ENCODE results near the gene DHX36.
A peak's percentile ranks its signal among the peaks of the same experiment; 100 is the strongest.

Gene DHX36

GRCh38 chr3:154275965-154276364 is 48.3 kb downstream of the DHX36 start:
- no peak for DNase-seq

DNA sequence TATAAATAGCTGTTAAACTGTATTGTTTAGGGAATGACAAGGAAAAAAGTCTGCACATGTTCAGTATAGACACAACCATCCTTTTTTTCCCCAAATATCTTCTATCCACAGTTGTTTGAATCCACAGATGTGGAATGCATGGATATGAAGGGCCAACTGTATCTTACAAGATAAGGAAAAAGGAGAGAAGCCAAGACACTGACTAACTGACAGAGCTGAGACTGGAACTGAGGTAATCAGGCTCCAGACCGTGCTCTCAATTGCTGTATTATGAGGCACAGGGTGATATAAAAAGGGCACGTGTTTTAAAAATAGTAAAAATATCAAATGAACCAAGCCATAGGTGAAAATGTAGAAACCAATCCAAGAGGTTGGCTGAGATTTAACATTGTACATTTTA is 49.0 kb downstream of the DHX36 start:
- DNase-seq = no peak

GRCh38 chr3:154274348-154274747 is 49.9 kb downstream of the DHX36 start:
- DNase-seq = no peak

- no peak for DNase-seq
These were observed 50.9 kb downstream of the DHX36 start for GRCh38 chr3:154273381-154273780.

- no peak for DNase-seq
These were observed 69.8 kb downstream of the DHX36 start for GRCh38 chr3:154254527-154254926.

DNA sequence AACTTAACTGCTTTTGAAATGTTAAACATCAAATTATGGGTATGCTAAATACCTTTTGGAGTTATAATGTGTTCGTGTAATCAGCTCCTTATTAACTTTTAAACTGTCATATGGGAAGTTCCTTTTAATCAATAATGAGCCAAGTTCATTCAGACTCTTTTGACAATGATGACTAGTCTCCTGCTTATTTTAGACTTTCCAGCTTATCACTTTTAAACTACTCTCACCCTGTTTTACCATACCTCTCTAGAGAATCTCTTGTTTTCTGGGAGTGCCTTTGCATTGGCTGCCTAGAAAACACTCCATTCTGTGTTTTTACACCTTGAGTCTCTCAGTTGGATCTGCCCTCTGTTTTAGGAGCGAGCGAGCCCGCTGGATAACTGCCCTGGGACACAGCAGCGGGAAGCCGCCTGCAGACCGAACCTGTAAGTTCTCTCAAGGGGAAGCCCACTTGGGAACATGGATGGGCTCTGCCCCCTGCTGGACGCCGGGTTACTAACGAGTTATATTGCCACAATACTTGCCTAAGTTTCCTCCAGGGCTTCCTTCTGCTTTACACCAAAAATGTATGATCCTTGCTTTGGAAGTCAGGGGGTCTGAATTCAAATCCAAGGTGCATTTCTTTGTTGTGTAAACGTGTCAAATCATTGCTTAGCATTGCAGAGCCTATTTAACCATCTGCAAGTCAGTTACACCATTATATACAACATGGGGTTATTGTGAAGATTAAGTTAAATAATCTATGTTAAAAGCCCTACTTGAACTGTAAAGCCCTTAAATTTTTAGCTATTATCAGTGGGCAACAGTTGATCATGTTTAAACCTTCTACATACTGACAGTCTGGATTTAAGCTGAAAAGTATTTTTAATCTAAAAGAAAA is 71.3 kb downstream of the DHX36 start:
- peak; percentile 32 for DNase-seq

GRCh38 chr3:154251610-154252009 is 72.7 kb downstream of the DHX36 start:
- DNase-seq = no peak

DNA sequence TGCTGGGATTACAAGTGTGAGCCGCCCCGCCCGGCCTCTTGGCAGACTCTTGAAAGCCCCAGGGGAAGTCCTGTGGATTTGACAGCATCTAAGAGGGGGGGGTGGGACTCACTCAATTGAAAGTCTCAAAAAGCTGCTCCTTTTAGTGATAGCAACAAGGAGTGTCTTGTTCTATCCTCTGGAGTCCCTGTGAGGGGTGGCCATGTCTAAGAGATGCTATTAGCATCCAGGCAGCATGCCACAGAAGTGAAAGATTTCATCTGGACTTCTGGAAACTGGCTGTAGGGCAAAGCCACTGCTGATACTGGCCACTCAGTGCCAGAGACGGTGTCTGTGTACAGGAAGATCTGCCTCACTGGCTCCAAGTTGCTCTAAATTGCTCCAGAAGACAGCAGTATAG is 74.0 kb downstream of the DHX36 start:
- DNase-seq = no peak

DNA sequence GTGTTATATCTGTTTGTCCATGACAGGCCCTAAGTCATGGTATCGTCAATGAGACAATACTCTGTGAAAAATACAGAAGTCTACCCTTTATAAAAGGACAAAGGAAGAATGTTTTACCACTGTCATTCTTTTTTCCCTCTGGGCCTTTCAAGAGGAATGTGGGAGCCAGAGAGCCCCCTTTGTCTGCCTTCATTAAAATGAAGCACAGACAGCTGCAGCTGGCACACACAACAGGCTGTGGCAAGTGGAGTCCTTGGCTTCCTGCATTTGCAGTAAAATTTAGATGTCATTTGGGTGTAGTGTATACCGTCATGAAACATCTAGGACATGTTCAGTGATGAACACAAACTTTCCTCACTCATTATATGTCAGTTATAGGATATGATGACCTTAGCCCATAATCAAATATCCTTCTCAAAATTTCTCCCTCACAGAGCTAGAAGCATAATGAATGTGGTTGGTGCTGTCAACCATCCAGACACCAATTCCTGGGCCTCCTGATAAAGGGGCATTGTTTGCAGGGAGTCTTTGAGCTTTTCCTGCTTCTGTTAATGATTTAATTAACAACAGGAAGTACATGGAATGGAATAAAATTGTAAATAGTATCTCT is 76.4 kb downstream of the DHX36 start:
- no peak for DNase-seq

GRCh38 chr3:154244644-154245043 is 79.6 kb downstream of the DHX36 start:
- no peak for DNase-seq

DNA sequence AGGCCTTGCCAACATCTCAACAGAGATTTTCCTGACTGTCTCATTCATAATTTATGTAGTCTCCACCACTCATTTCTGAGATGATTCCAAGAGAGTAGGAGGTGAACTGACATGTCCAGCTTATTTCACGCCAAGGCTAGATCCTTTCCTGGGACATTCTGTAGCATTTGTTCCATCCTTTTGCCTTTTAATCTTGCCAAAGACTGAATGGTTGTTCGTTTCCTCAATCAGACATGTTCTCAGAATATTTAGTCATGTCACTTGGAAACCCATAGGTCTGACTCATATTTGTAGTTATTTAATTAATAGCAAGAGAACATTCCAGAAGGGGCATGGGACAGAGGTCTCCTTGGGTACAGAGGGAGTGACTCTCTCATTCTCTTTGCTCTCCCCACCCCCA is 80.9 kb downstream of the DHX36 start:
- DNase-seq = no peak

- no peak for DNase-seq
These were observed 81.5 kb downstream of the DHX36 start for GRCh38 chr3:154242766-154243165.

DNA sequence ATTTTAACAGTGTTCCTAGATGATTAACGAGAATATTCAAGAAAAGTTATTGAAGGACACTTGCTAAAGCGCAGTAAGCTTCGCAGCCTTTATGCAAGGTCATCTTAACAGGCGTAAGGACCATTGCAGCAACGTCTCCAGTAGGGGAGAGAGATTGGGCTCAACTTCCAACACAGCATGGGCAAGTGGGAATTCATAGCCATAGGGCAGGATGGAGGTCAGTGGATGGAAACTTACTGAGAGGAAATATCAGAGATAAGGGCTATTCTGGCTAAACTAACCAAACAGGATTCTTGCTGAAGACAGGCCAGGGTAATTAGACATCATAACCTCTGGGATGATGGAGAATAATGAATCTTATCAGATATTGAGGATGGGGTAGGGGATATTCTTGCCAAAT is 82.8 kb downstream of the DHX36 start:
- DNase-seq = no peak

DNA sequence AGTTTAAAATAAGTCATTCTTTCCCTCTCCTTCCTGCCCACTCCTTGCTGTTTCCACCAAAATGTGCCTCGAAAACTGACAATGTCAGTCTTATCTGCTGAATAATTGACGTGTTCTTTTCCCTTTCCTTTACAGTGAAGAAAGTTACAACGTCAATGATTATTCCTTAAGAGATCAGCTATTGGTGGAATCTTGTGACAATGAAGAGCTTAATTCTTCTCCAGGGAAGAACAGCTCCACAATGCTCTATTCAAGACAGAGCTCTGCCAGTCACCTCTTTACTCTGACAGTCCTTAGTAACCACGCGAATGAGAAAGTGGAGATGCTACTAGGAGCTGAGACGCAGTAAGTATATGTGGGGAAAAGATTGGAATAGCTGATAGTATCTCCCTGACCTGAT is 84.1 kb downstream of the DHX36 start:
- no peak for DNase-seq

- no peak for DNase-seq
These were observed 88.0 kb downstream of the DHX36 start for GRCh38 chr3:154236331-154236730.

- no peak for DNase-seq
These were observed 89.0 kb downstream of the DHX36 start for GRCh38 chr3:154235330-154235729.

- no peak for DNase-seq
These were observed 95.1 kb downstream of the DHX36 start for GRCh38 chr3:154229217-154229590.

- no peak for DNase-seq
These were observed 95.6 kb downstream of the DHX36 start for GRCh38 chr3:154228561-154229216.

GRCh38 chr3:154227531-154227930 is 96.8 kb downstream of the DHX36 start:
- DNase-seq = no peak

- no peak for DNase-seq
These were observed 98.8 kb downstream of the DHX36 start for GRCh38 chr3:154225536-154225935.

- DNase-seq = no peak
These were observed 99.4 kb downstream of the DHX36 start for GRCh38 chr3:154224866-154225265.

DNA sequence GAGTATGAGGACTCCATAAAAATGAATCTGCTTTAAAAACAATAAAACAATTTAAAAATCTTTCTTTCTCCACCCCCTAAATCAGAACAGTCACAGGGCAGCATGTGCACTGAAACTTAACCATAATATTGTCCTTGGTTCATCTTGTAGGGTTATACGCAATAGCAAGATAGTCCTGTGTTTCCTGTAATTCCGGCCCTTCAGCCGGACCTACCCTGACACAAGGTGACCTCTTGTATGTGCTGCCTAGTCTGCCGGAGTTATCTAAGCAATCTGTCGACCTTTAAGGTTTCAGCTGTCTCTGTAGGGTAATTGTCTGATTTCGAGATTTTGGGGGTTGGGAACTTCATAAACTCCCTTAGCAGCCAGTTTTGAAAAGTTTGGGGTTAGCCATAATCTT is 99.9 kb downstream of the DHX36 start:
- no peak for DNase-seq

DNA sequence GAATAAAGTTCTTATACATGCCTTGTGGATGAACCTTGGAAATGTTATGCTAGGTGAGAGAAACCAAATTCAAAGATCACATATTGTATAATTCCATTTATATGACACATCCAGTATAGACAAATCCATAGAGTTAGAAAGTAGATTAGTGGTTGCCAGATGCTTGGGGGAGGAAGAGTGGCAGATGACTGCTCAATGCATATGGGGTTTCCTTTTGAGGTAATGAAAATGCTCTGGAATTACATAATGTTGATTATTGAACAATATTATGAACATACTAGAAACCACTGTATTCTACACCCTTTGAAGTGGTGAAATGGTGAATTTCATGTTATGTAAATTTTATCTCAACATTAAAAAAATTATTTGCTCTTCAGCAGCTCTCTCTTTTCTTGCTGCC is 100.8 kb downstream of the DHX36 start:
- no peak for DNase-seq

All from NCI-H524 treated with DMSO at 0.1 percent for 48 hours (cell line).